Measurements from ENCODE around the gene LYPD6B.
A peak's percentile ranks its signal among the peaks of the same experiment; 100 is the strongest.

Gene LYPD6B

GRCh38 chr2:149175956-149176355 is 137.5 kb downstream of the LYPD6B start:
- no peak overlapping the region for H3K27ac ChIP-seq

DNA sequence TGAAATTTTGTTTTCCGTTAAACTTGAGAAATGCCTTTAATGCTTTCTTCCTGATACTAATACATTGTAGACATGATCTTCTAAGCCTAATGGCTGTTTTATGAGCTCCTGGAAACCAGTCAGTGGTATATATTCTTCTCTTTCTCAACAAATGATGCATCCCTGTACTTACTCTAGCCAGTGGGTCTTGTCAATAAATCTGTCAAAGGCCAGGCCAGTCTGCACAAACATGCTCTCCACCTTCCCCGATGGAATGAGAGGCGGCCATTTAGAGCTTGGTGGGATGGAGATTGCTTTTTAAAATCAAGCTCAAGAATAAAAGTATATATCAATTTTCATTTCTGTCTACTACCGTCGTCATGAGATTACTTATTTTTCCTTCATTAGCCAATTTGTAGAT is 140.1 kb downstream of the LYPD6B start:
- Histone ChIP-seq H3K4me3 (no peak overlapping the region), H3K27ac (no peak overlapping the region)

More at GRCh38 chr2:149175956-149176355, 137.5 kb downstream of the LYPD6B start:
- no peak overlapping the region for H3K4me3 ChIP-seq

- H3K27ac ChIP-seq, result peak overlapping the region in 1 of 21 experiments; percentile 54
- H3K4me3 ChIP-seq, result no peak overlapping the region
Measured at GRCh38 chr2:149180226-149180875, 141.9 kb downstream of the LYPD6B start.

DNA sequence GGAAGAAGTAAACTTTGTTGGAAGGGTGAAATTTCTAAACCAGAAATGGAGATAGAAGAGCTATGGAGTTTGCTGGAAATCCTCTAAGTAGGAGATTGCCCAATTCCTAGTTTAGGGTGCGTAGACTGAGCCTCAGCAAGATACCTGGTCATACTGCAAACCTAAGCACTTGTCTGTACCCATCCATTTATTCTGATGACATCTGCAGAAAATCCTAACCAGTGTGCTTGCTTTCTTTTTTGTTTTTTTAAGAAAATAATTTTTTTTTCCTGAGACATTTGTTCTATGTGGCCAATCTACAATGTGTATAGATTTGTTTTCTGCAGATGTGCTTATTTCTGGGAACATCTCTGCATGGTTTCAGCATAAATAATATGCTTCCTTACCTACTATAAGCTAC is 144.7 kb downstream of the LYPD6B start:
- H3K4me3 ChIP-seq, result no peak overlapping the region
- H3K27ac ChIP-seq, result no peak overlapping the region

DNA sequence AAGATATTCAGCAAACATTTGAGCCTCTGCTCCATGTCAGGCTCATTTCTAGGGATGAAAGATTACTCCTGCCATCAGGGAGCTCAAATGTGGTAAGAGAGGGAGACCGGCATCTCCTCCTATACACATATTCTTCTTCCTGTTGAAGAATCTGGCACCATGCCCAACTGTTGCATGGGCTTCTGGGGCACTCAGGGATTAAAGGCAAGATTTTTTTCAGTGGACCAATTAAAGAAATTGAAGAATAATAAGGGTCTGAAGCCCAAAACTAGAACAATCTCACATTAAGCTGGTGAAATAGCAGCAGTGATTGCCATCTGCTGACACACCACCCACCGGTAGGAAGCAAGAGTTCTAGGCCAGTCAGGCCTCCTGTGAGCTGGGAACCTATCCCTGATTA is 146.5 kb downstream of the LYPD6B start:
- H3K4me3 ChIP-seq, result no peak overlapping the region
- no peak overlapping the region for H3K27ac ChIP-seq

- Histone ChIP-seq H3K27ac (no peak overlapping the region), H3K4me3 (no peak overlapping the region)
Measured at GRCh38 chr2:149185942-149186490, 147.5 kb downstream of the LYPD6B start.

DNA sequence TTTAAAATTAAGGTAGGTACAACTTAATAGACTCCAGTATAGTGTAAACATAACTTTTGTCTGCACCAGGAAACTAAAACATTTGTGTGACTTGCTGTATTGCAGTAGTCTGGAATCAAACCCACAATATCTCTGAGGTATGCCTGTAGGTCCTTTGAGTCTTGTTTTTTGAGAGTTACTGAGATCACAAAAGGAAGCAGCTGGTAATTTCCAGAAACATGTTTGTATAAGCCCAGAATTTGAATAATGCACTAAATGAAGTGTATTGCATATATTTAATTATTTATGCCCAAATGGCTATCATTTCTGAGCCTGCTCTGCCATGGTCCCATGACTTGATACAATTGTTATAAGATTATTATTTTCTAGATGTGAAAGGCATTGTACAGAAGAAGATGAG is 148.6 kb downstream of the LYPD6B start:
- Histone ChIP-seq H3K4me3 (no peak overlapping the region), H3K27ac (no peak overlapping the region)

DNA sequence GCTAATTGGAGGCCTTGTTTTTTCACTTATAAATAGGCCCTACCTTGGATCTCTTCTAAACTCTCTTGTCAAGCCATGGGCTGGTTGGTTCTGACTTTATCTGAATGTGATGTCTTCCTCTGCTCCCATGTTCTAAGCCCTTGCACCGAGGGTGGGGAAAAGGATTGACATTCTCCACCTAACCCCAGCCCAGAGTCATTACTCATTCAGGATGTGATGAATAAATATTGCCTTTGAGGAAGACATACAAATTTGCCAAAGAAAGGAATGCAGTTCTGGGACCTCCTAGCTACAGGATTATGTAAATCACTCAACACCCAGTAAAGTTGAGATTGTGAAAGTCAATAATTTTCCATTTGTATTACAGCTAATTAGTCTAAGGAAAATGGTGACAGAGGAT is 149.8 kb downstream of the LYPD6B start:
- no peak overlapping the region for H3K4me3 ChIP-seq
- no peak overlapping the region for H3K27ac ChIP-seq

DNA sequence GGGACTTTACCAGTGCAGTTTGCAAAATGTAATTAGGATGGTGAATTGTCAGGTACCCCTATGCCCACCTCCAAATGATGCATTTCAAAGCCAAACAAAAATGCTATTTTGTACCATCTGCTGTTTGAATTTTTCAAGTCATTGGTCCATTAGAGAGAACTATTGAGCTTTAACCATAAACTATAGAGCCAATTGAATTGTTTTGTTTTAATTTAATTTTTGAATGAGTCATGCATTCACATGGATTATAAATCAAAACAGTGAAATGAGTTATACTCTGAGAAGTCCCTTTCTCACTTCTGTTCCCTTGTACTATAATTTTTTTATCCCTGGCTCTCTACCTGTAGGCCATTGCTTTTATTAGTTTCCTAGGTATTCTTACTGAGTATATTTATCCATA is 151.3 kb downstream of the LYPD6B start:
- no peak overlapping the region for H3K27ac ChIP-seq
- H3K4me3 ChIP-seq, result no peak overlapping the region

- no peak overlapping the region for H3K4me3 ChIP-seq
- peak overlapping the region in 1 of 21 experiments; percentile 3 for H3K27ac ChIP-seq
Measured at GRCh38 chr2:149191915-149192314, 153.4 kb downstream of the LYPD6B start.

DNA sequence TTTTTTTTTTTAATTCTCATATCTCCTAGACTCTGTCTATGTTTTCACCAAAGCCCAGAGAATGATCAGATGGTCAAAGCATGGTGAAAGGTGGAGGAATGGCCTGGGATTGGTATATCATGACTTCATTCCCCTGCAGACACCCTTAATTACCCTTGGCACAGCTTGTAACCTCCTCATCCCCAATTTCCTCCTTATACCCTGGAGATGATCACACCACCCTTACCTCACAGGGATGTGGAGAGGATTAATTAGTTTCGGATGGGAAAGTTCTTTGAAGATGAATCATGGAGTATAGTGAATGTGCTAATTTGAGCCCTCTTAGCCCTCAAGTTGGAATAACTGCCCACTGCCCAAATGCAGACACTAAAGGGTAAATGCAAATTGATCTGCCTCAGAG is 153.9 kb downstream of the LYPD6B start:
- no peak overlapping the region for H3K27ac ChIP-seq
- no peak overlapping the region for H3K4me3 ChIP-seq

GRCh38 chr2:149200109-149200520 is 161.6 kb downstream of the LYPD6B start:
- Histone ChIP-seq H3K27ac (peak overlapping the region in 1 of 21 experiments; percentile 10), H3K4me3 (no peak overlapping the region)

- Histone ChIP-seq H3K4me3 (no peak overlapping the region), H3K27ac (no peak overlapping the region)
Measured at GRCh38 chr2:149204686-149205085, 166.2 kb downstream of the LYPD6B start.

DNA sequence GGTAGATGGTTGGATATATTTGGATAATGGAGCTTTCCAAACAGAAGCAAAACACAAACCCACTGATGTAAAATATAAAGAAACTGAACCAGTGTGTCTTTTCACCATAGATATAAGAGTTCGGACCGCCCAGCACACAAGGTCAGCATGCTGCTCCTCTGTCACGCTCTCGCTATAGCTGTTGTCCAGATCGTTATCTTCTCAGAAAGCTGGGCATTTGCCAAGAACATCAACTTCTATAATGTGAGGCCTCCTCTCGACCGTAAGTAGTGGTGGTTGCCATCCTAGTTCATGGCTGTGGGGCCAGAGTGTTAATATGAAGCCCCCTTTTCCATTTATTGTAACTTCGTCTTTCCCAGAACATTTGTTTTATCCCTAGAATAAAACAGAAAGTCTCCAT is 166.6 kb downstream of the LYPD6B start:
- no peak overlapping the region for H3K4me3 ChIP-seq
- H3K27ac ChIP-seq, result no peak overlapping the region

DNA sequence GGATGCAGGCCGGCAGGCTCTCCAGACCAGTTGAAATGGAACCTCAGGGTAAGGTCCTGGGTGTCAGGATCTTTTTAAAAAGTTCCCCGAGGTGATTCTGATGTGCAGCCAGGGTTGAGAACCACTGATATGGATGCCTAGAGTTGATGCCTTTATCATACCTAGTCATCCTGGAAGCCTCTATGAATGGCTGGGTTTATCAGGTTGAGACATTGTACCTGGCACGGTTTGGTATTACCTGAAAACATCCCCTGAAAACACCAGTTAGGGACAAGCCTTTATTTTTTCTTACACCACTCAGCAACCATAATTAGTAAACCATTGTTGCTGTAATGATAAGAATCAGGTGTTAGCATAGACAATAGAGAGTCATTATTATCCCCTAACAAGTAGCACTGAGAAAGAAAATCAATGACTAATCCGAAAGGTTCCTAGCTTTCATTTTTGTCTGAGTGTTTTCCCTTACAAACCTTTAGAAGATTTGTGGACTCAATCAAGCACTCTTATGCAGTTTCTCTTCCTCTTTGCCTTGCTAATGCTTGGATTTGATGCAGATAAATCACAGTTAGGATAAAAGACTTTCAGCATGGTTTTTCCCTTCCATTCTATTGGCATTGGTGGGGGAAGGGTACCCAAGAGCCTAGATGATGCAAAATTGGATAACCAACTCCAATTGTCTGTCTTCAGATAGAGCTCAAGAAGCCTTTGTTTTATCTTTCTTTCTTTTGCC is 175.4 kb downstream of the LYPD6B start:
- no peak overlapping the region for H3K27ac ChIP-seq
- no peak overlapping the region for H3K4me3 ChIP-seq

DNA sequence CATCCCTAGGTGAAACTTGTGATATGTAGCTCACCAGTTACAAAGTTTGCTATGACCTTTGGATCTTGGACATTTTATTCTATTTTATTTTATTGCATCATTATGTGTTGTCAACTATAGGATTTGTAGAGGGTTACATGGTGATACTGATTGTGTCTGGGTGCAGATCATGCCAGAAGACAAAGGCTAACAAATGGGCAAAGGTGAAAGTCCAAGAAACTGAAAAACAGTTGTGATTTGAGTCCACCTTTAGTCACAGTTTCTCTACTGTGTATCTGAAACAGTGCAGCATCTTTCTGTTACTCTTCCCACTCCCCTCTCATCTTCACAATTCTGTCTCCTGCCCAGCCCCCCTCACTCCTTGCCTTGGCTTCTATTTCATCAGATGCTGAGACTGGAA is 180.0 kb downstream of the LYPD6B start:
- Histone ChIP-seq H3K27ac (no peak overlapping the region), H3K4me3 (no peak overlapping the region)

DNA sequence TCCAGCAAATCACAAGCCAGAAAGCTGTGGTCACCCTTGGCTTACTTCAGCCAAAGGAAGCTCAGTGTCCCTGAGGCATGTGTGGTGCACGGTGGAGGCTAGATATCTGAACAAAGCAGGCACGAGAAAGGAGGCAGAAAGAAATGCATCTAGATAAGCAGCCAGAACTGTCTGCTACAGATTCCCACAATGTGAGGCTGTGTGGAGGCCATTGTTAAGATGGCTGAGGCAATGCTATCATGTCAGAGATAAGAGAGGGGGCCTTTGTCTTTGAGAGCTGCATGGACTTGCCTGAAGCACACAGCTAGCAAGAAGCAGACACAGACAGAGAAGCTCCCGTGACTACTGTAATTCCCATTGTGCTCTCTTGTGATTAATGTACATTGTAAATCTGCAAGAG is 181.4 kb downstream of the LYPD6B start:
- H3K27ac ChIP-seq, result no peak overlapping the region
- no peak overlapping the region for H3K4me3 ChIP-seq

DNA sequence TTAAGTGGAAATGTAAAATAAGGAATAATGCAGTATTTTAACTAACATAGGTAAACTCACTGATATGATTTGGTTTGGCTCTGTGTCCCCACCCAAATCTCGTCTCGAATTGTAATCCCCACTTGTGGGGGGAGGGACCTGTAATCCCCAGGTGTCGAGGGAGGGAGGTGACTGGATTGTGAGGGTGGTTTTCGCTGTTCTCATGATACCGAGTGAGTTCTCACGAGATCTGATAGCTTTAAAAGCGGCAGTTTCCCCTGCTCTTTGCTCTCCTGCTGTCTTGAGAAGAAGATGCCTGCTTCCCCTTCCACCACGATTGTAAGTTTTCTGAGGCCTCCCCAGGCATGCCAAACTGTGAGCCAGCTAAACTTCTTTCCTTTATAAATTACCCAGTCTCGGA is 182.5 kb downstream of the LYPD6B start:
- Histone ChIP-seq H3K27ac (no peak overlapping the region), H3K4me3 (no peak overlapping the region)

DNA sequence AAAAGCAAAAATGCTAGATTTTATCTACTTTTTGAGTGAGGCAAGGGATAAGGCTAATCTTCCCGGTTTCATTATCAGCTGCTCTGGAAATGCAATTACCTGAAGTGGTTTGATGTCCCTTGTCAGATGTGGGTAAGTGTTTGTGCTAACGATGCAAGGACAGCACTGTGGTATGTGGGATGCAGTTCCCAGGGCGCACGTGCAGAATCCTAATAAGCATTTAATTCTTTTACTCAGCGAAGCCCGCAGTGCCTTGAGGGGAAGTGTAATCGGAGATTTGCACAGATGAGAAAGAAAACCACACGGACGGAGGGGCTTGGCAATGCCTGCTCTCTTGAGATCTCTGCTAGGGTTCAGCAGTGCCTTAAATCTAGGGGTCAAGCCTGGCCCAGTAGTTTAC is 183.4 kb downstream of the LYPD6B start:
- H3K4me3 ChIP-seq, result no peak overlapping the region
- H3K27ac ChIP-seq, result no peak overlapping the region

DNA sequence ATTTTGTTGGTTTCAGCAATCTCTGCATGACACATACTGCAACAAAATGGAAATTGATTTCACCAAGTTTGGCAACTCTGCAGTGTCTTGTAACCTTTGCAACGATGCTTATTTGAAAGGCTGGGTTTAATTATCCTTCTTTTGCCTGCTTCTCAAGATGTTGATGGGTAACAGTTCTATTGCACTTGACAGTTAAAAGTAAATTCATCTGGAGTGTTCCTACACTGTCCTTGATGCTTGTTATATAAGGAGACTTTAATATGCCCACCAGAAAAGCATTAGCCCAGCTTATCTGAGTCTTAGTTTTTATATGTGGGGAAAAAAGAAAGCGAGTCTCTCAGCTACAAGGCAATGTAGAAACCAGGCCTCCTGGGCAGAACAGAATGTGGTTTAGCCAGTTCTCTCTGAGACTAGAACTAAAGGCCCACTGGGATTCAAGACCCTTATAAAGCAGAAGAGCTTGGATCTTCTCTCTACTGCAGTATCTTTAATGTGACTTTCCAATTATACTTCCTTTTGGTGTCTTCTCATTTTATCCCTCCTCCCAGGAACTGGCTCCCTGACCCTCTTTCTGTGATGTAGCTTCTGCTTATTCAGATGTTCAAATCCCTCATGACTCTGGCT is 185.1 kb downstream of the LYPD6B start:
- H3K4me3 ChIP-seq, result no peak overlapping the region
- H3K27ac ChIP-seq, result no peak overlapping the region

DNA sequence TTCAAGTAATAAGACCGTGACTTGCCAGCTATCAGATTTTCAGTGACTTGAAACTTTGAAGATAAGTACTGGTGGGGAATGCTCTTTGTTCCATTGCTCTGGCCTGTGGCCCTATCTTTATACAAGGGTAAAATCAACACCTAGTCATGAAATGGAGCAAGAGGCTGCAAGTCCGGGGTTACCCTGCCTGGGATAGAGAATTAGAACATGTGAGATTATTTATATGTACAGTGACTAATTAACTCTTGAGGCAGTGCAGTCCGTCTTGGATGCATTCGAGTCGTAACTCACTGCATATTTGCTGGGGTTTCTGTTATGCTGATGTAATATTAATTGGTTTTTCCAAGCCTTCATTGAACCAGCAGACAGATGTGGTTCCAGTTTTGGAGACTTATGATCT is 186.0 kb downstream of the LYPD6B start:
- no peak overlapping the region for H3K27ac ChIP-seq

More for the DNA sequence above, 186.0 kb downstream of the LYPD6B start:
- H3K4me3 ChIP-seq, result no peak overlapping the region

Measured in skin epidermis (tissue), 12 donors.